SW 1271 (cell line): ENCODE results near the gene MED9.

Source experiments
- DNase-seq, 2 experiments: peaks; one replicate each; lab custom pipeline; 2025; lab: John Stamatoyannopoulos, UW

MED9 gene

DNA sequence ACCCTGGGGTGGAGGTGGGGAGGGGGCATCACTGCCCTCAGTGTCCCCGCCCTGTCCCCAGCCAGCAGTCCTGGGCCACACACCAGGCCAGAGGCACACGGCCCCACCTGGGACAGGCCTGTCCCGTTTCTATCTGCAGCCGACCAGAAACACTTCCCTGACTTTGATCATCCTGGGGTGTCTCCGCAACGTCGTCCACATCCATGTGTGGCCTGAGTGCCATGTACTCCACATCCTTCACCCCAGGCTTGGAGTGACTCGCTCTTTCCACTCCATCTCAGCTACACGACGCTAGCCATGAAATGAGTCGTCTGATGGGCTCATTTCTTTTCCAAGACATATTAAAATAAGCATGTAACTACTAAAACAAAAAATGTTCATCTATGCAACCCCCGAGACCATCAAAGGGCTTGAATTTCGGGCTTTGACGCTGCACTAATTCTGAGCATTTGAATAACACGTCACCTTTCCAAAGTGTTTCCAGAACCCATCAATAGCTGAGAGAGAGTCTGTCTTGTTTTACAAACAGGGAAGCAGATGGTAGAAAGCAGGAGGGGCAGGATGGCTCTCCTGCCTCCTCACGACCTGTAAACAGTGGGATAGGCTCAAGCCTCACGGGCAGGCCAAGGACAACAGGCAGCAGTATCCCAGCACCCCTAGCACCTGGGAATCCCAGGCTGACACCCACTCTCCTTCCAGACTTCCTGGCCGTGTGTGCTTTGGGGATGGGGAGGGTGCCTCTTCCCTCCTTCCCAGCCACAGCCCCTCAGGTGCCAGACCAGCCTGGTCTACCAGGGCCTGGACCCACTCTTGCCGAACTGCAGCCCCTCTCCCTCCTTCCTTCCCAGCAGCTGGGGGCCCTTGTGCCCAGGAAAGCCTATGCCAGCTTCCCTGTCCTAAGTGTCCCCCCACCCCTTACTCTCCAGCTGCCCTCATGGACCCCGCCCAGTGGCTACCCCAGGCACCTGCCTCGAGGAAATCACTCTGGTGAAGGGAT is 39.4 kb downstream of the MED9 start:
- no peak for DNase-seq

GRCh38 chr17:17516941-17517720 is 40.3 kb downstream of the MED9 start:
- DNase-seq, result no peak

DNA sequence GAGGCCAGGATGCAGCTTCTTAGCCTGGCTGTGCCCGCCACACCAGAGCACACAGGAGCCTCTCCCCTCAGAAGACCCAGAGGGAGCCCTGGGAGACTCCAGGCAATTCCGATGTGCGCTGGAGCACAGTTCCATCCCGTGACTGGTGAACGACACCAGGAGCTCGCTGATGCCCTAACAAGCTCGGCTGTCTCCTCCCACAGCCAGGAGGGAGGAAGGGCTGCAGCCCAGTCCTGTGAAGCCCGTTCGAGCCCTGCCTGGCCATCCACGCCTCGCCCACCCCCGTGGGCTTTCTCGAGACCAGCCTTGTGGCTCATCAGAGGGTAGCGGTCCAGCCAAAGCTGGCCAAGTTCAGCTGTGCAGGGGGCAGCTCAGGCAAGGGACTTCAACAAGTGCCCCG is 41.2 kb downstream of the MED9 start:
- no peak for DNase-seq

DNA sequence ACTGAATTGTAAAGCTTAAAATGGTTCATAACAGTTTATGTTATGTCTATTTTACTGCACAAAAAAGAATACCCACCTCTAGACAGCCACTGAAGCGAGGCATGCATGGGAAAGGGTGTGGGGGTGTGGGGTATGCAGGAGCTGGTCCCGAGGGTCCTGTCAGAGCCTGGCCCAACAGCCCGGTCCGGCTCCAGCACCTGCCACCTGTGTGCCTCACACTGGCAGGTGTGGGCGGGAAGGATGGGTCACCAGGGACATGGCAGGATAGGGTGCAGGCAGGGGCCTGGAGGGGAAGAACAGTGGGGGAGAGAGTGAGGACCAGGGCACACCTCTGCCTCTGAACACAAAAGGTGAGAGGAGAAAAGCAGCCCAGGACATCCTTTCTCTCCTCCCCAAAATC is 42.2 kb downstream of the MED9 start:
- no peak for DNase-seq

DNA sequence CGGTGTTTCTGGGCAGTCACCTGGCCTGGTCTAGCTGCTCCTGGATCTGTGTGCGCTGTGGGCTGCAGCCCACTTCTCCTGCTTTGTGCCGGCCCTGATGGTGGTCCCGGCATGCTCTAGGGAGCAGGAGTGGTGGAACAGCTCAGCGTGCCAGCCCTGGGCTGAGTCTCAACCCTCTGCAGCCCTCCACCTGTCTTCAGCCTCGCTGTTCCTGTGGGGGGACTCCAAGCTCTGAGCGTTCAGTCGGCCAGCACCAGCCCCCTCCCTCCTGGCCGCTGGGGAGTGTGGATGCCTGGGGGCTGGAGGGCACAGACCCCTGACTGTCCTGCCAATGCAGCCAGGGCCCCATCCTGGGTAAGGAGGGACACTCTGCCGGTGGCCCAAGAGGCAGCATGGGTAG is 43.1 kb downstream of the MED9 start:
- no peak for DNase-seq

GRCh38 chr17:17520599-17521232 is 43.9 kb downstream of the MED9 start:
- DNase-seq, result no peak

- DNase-seq, result no peak
These were observed 46.4 kb downstream of the MED9 start for GRCh38 chr17:17523001-17523730.

DNA sequence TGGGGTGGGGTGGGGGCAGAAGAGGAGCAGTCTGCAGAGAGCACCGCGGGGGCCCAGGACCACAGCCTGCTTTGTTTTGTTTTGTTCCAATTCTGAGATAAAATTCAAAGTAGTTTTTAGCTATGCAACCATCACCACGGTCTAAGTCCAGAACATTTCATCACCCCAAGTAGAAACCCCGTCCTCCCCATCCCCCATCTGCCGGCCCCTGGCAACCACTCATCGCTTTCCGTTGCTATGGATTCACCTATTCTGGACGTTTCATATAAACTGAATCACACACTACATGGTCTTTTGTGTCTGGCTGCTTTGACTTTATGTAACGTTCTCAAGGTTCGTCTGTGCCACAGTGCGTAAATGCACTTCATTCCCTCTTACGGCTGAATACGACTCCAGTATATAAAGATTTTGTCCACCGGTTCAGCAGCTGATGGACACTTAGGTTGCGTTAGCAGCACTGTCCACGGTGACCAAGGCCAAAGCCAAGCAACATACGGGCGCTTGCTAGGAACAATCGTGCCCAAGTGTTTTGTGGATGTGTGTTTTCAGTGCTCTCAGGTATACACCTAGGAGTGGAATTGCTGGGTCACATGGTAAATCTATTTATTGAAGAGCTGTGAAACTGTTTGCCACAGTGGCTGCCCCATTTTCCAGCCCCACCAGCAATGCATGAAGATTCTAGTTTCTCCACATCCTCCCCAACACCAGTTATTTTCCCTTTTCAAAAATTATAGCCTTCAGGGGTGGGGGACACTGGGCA is 47.1 kb downstream of the MED9 start:
- no peak for DNase-seq

- no peak for DNase-seq
These were observed 48.5 kb downstream of the MED9 start for GRCh38 chr17:17525311-17525710.

- DNase-seq, result no peak
These were observed 49.2 kb downstream of the MED9 start for GRCh38 chr17:17525956-17526355.

GRCh38 chr17:17526369-17526768 is 49.6 kb downstream of the MED9 start:
- DNase-seq, result no peak

- no peak for DNase-seq
These were observed 50.7 kb downstream of the MED9 start for GRCh38 chr17:17527534-17527933.

DNA sequence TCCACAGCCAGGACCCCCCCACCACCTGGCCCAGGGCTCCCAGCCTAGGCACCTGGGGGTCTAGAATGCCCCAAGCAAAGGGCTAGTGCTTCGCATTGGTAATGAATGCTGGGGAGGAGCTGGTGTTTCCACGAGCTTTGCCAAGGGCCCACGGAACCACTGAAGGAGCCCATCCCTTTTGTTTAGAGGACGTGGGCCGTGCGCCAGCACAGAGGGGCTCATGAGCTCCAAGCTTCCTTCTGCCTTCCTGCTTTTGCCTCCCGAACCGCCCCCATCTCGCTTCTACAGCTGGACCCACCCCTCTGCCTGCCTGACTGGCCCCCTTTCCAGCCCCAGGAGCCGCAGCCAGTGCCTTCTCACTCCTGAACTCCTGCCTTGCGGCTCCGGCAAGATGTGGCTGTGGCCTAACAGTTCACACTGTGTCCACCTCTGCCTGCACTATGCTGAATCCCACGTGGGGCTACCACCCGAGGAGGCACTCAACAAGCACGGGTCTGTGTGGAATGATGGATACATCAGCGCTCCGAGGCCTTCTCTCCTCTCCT is 51.2 kb downstream of the MED9 start:
- no peak for DNase-seq

DNA sequence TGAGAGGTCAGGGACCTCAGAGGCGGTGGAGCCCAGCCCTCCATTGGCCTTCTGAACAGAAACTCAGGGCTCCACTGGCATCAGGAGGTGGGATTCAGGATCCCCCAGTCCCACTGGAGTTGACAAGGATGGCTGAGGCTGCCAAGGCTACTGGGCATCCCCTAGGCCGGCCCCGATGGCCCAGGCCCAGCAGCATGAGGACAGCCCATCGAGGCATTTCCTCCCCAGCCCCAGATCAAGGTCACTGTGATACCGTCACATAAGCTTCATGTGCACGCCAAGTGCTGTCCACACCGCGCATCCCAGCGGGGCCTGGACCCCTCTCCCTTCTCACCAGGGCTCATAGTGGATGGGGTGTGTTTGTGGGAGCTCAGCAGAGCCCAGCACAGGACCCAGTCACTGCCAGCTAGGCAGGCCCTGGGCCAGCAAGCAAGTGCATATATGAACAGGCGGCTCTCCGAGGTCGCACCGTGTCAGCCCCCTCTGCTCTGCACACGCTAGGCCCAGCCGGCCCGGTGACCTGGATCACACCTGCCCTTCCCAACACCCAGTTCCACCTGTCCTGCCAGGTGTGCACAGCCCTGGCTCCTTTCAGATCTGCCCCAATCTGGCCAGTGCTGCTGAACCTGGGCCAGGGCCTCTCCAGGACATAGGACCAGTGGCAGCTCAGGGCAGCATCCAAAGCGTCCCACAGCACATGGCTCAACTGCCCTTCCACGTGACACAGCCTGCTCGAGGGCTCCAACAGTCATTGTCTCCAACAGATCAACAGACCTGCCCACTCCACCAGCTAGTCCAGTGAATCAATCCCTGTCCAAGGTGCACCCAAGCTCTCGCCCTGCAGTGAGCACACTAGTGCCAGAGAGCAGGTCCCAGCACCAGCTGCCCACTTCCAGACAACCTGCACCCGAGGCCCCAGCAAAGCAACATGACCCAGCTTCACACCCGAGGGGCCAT is 52.2 kb downstream of the MED9 start:
- DNase-seq, result no peak

DNA sequence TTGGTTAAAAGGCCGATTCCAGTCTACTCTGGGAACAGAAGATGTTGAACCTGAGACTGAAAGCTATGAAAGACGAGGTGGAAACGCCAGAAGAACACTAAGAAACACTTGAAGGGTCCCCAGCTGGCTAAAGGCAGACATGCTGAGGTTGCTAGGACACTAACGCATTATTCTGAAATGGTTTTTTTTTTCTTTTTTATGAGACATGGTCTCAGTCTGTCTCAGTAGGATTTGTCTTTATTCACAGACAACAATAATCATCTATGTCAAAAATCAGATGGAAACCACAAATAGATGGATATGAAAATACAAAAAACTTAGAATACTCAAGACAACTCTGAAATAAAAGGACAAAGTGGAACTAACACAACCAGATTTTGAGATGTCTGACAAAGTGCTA is 54.4 kb downstream of the MED9 start:
- no peak for DNase-seq

GRCh38 chr17:17532991-17533390 is 56.2 kb downstream of the MED9 start:
- no peak for DNase-seq

DNA sequence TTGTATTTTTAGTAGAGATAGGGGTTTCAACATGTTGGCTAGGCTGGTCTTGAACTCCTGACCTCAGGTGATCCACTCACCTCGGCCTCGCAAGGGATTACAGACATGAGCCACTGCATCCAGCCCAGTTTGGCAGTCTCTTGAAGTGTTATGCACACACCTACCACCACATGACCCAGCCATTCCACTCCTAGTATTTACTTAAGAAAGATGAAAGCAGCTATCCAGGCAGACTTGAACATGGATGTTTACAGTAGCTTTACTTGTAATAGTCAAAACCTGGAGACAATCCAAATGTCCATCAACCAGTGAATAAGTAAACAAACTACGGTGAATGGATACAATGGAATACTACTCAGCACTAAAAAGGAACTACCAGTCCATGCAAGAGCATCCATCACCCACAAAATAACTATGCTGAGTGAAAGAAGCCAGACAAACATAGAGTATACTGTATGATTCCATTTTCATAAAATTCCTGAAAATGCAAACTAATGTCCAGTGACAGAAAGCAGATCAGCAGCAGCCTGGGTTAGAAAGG is 57.2 kb downstream of the MED9 start:
- DNase-seq, result no peak

- DNase-seq, result no peak
These were observed 59.2 kb downstream of the MED9 start for GRCh38 chr17:17535957-17536356.

GRCh38 chr17:17536702-17537101 is 59.9 kb downstream of the MED9 start:
- no peak for DNase-seq
